K562 (cell line): Measurements from ENCODE around the gene FXYD4. TPM values are rescaled to one million over a fixed set of nuclear protein-coding genes. Genes with fewer than 3 reads are reported as not detected.

Experiments used
- FOXJ2 ChIP-seq: fragments of 200-800 bp; sonication (Bioruptor generic); IDR thresholded peaks from 2 replicates; pipeline ENCODE4 v1.6.1; 2016; ENCODE audit warnings: missing genetic modification characterization, missing compliant biosample characterization
- KAT7 ChIP-seq: sonication (generic); formaldehyde crosslinking; IDR thresholded peaks from 2 replicates; pipeline ENCODE4 v1.8.0; 2022; ENCODE audit warnings: missing genetic modification reagents, mild to moderate bottlenecking, borderline replicate concordance
- KLF1 ChIP-seq: fragments of 450-650 bp; IDR thresholded peaks from 2 replicates; pipeline ENCODE4 v1.6.1; 2016; ENCODE audit warnings: missing genetic modification characterization, missing compliant biosample characterization
- TRIM24 ChIP-seq, 2 experiments: fragments of 450-650 bp; IDR thresholded peaks; 2 replicates each; pipeline ENCODE4 v1.6.1; 2016
- YY1 ChIP-seq, 3 experiments: IDR thresholded peaks; 2 replicates each; pipeline ENCODE4 v1.6.1; 2011; ENCODE audit warnings: low read length in 2 of 3, mild to moderate bottlenecking in 2 of 3, moderate library complexity in 2 of 3, borderline replicate concordance in 1 of 3, control low read depth in 1 of 3, low read depth in 1 of 3; ENCODE audit not compliant: insufficient read depth in 3 of 3, insufficient replicate concordance in 2 of 3, control insufficient read depth in 1 of 3, insufficient read length in 1 of 3; ENCODE audit errors: extremely low read depth in 1 of 3
- ZNF212 ChIP-seq: fragments of 450-650 bp; formaldehyde crosslinking; IDR thresholded peaks from 2 replicates; pipeline ENCODE4 v1.4.0; 2020; ENCODE audit warnings: mild to moderate bottlenecking
- ZNF282 ChIP-seq: sonication (generic); formaldehyde crosslinking; IDR thresholded peaks from 2 replicates; pipeline ENCODE4 v1.8.1; 2023; ENCODE audit warnings: missing genetic modification reagents
- polyA plus RNA-seq, 8 experiments: library from polyadenylated mRNA; depleted of rRNA in 4 of 8; stranded (reverse) in 5 of 8; unstranded in 3 of 8; fragments of >200 nt; fragmentation: Nextera tagmentation in 2 of 8; fragmentation: Illumina TruSeq in 1 of 8; extraction: Ambion mirVana in 2 of 8; extraction: Trizol in 1 of 8; gene quantifications; 2 replicates each; pipeline versions ENCODE4 v1.2.1 to v1.2.3, GENCODE V29; 2011 to 2014; ENCODE audit warnings: inconsistent platforms in 1 of 8, missing spikeins in 1 of 8
- total RNA-seq, 7 experiments: library from RNA; depleted of rRNA in 6 of 7; stranded (reverse); fragments of >200 nt in 6 of 7; fragmentation: Illumina TruSeq in 2 of 7; extraction: Trizol in 2 of 7; gene quantifications; 2 replicates each; pipeline versions ENCODE4 v1.2.1 to v1.2.3, GENCODE V29; 2011 to 2021; ENCODE audit warnings: low replicate concordance in 1 of 7
- TF ChIP-seq, protein P1 (sequence below), 2 experiments: fragments of 450-650 bp in 1 of 2; sonication (generic) in 1 of 2; formaldehyde crosslinking in 1 of 2; IDR thresholded peaks; 2 replicates each; pipeline versions ENCODE4 v1.7.1 to v1.9.0; 2016 to 2022; ENCODE audit warnings: inconsistent platforms in 1 of 2, mild to moderate bottlenecking in 1 of 2, missing genetic modification reagents in 1 of 2
- TF ChIP-seq, protein P2 (sequence below): sonication (generic); formaldehyde crosslinking; IDR thresholded peaks from 2 replicates; pipeline ENCODE4 v1.5.0; 2020; ENCODE audit warnings: missing genetic modification reagents

The FXYD4 gene
- total and polyA plus RNA-seq, 9 of the 15 experiments (the other 6 are each of a cell fraction or from before 2014, with no cell fraction given): not detected

DNA sequence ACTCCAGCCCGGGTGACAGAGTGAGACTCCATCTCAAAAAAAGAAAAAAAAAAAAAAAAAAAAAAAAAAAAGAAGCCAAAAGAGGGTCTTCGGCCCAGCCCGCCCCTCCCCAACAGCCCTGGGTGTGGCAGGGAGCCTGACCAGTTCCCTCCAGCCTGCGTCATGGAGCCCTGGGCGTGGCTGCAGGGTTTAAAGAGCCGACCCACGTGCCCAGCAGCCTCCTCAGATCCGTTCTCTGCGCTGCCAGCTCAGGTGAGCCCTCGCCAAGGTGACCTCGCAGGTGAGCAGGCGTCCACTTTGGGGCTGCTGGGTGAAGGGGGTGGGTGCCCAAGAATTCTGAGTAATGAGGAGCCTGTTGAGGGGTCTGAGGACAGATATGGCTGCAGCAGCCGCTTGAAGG is at the start of gene FXYD4 (continued):
- TF ChIP-seq, protein P1, sequence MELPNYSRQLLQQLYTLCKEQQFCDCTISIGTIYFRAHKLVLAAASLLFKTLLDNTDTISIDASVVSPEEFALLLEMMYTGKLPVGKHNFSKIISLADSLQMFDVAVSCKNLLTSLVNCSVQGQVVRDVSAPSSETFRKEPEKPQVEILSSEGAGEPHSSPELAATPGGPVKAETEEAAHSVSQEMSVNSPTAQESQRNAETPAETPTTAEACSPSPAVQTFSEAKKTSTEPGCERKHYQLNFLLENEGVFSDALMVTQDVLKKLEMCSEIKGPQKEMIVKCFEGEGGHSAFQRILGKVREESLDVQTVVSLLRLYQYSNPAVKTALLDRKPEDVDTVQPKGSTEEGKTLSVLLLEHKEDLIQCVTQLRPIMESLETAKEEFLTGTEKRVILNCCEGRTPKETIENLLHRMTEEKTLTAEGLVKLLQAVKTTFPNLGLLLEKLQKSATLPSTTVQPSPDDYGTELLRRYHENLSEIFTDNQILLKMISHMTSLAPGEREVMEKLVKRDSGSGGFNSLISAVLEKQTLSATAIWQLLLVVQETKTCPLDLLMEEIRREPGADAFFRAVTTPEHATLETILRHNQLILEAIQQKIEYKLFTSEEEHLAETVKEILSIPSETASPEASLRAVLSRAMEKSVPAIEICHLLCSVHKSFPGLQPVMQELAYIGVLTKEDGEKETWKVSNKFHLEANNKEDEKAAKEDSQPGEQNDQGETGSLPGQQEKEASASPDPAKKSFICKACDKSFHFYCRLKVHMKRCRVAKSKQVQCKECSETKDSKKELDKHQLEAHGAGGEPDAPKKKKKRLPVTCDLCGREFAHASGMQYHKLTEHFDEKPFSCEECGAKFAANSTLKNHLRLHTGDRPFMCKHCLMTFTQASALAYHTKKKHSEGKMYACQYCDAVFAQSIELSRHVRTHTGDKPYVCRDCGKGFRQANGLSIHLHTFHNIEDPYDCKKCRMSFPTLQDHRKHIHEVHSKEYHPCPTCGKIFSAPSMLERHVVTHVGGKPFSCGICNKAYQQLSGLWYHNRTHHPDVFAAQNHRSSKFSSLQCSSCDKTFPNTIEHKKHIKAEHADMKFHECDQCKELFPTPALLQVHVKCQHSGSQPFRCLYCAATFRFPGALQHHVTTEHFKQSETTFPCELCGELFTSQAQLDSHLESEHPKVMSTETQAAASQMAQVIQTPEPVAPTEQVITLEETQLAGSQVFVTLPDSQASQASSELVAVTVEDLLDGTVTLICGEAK (IDR thresholded peaks at IDR 0.05): no peak
- TF ChIP-seq, protein P1 (CRISPR knock-in tag; IDR thresholded peaks at IDR 0.05): no peak
- TF ChIP-seq KAT7 (CRISPR knock-in tag): no peak
- no peak for TF ChIP-seq YY1 (IDR thresholded peaks at IDR 0.05; ENCODE audit: borderline replicate concordance in 1 of 3, control insufficient read depth in 1 of 3, extremely low read depth in 1 of 3, insufficient read depth in 3 of 3, insufficient read length in 1 of 3, insufficient replicate concordance in 2 of 3, low read depth in 1 of 3, low read length in 2 of 3)
- TF ChIP-seq FOXJ2: no peak
- TF ChIP-seq KLF1: no peak
- TF ChIP-seq ZNF282 (CRISPR knock-in tag): no peak
- no peak for TF ChIP-seq ZNF212 (CRISPR knock-in tag)
- TF ChIP-seq TRIM24 (IDR thresholded peaks at IDR 0.05): no peak
- TF ChIP-seq, protein P2, sequence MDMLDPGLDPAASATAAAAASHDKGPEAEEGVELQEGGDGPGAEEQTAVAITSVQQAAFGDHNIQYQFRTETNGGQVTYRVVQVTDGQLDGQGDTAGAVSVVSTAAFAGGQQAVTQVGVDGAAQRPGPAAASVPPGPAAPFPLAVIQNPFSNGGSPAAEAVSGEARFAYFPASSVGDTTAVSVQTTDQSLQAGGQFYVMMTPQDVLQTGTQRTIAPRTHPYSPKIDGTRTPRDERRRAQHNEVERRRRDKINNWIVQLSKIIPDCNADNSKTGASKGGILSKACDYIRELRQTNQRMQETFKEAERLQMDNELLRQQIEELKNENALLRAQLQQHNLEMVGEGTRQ (CRISPR knock-in tag): peak; percentile 72
